Right lobe of liver (tissue), 4 donors: Measurements from ENCODE around the gene ERC1.

ENCODE experiments used
- POLR2A ChIP-seq: fragments of 450-650 bp; IDR thresholded peaks from one replicate; pipeline ENCODE4 v1.6.1; 2017; ENCODE audit warnings: antibody characterized with exemption, mild to moderate bottlenecking
- TF ChIP-seq, protein P1 (sequence below), 4 donors: fragments of 200-600 bp in 3 of 4; fragments of 450-650 bp in 1 of 4; IDR thresholded peaks; one replicate each; pipeline versions ENCODE4 v1.5.1 to v1.8.0; 2016 to 2022; ENCODE audit warnings: antibody characterized with exemption in 4 of 4, mild to moderate bottlenecking in 2 of 4
- donor health status: DM: no; HTN: no; CAD: no.
- donor health status: DM: no; HTN: no; CAD: no.
- donor health status: DM: no; HTN: yes; CAD: no.

DNA sequence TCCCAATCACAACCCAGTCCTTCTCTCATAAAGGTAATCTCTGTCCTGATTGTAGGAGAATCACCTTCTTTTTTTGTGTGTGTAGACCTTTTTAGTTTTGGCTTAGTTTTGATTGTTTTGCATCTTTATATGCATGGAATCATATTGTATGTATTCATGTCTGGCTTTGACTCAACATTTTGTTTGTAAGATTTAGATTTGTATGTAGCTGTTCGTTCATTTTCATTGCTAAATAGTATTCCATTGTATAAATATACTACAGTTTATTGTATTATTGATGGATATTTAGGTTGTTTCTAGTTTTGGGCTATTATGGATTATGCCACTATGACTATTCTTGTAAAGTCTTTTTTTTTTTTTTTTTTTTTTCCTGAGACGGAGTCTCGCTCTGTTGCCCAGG lies 10.5 kb downstream of the ERC1 start:
- TF ChIP-seq, protein P1, sequence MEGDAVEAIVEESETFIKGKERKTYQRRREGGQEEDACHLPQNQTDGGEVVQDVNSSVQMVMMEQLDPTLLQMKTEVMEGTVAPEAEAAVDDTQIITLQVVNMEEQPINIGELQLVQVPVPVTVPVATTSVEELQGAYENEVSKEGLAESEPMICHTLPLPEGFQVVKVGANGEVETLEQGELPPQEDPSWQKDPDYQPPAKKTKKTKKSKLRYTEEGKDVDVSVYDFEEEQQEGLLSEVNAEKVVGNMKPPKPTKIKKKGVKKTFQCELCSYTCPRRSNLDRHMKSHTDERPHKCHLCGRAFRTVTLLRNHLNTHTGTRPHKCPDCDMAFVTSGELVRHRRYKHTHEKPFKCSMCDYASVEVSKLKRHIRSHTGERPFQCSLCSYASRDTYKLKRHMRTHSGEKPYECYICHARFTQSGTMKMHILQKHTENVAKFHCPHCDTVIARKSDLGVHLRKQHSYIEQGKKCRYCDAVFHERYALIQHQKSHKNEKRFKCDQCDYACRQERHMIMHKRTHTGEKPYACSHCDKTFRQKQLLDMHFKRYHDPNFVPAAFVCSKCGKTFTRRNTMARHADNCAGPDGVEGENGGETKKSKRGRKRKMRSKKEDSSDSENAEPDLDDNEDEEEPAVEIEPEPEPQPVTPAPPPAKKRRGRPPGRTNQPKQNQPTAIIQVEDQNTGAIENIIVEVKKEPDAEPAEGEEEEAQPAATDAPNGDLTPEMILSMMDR (IDR thresholded peaks at IDR 0.05), result no peak
- TF ChIP-seq POLR2A, result no peak
